Astrocyte of the cerebellum (primary cell): Measurements from ENCODE around the gene SEMA4D.
"Not testable (repeated sequence)": the region's sequence is repeated elsewhere in the genome, so short reads cannot be mapped to it uniquely, and the experiment has no call there.

Experiments
- DNase-seq: peaks from one replicate; pipeline ENCODE4 v3.0.0-alpha.2; 2011; ENCODE audit warnings: low read depth
- H3K4me3 ChIP-seq: 2 replicates; pipeline ENCODE4 v1.5.1; 2011; ENCODE audit warnings: mild to moderate bottlenecking, low read depth, low read length, moderate library complexity
- in situ Hi-C: cut with HindIII; loops from 2 replicates; pipeline ENCODE4 v1.10.0; 2017; ENCODE audit warnings: low sequenced_read_pairs
- TF ChIP-seq, protein P1 (sequence below): IDR thresholded peaks from 2 replicates; pipeline ENCODE4 v1.5.1; 2012; ENCODE audit warnings: low read length, low read depth, moderate library complexity, mild to moderate bottlenecking; ENCODE audit errors: missing control alignments

SEMA4D gene

DNA sequence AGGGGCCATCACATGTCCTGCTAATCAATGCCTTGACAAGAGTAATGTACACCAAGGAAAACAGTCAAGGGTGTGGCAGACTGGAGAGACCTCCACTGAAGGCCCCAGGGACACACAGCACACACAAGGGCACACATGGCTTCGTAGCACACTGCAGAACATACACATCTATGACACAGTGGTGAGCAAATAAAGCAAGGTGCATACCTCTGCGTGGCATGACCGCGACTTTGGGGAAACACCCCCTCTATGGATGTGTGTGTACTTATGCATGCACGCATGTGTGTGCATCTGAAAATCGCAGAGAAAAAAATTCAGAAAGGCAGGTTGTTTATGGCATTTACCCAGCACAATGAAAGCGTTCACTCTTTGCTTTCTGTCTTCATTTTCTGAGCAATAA is 20.5 kb downstream of the SEMA4D start:
- no peak overlapping the region for H3K4me3 ChIP-seq
- TF ChIP-seq, protein P1, sequence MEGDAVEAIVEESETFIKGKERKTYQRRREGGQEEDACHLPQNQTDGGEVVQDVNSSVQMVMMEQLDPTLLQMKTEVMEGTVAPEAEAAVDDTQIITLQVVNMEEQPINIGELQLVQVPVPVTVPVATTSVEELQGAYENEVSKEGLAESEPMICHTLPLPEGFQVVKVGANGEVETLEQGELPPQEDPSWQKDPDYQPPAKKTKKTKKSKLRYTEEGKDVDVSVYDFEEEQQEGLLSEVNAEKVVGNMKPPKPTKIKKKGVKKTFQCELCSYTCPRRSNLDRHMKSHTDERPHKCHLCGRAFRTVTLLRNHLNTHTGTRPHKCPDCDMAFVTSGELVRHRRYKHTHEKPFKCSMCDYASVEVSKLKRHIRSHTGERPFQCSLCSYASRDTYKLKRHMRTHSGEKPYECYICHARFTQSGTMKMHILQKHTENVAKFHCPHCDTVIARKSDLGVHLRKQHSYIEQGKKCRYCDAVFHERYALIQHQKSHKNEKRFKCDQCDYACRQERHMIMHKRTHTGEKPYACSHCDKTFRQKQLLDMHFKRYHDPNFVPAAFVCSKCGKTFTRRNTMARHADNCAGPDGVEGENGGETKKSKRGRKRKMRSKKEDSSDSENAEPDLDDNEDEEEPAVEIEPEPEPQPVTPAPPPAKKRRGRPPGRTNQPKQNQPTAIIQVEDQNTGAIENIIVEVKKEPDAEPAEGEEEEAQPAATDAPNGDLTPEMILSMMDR = no peak
- DNase-seq = no peak
- in situ Hi-C loops = no loop called here

DNA sequence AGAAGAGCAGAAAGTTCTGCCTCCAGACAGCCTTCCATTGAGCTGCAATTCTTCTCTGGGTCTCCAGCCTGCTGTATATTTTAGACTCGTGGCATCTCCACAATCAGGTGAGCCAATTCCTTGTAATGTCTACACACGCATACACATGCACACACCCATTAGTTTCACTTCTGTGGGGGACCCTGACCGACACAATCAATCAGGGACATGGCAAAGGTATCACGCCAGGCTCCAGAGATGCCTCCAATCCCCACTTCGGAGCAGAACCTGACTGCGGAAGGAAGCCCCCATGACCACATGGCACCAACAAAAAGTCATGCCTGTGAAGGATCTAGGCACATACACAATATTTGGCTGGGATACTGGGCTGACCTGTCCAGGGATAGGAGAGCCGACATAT is 21.4 kb downstream of the SEMA4D start:
- H3K4me3 ChIP-seq = no peak overlapping the region
- no peak for DNase-seq
- in situ Hi-C loops = no loop called here
- TF ChIP-seq, protein P1 = no peak

DNA sequence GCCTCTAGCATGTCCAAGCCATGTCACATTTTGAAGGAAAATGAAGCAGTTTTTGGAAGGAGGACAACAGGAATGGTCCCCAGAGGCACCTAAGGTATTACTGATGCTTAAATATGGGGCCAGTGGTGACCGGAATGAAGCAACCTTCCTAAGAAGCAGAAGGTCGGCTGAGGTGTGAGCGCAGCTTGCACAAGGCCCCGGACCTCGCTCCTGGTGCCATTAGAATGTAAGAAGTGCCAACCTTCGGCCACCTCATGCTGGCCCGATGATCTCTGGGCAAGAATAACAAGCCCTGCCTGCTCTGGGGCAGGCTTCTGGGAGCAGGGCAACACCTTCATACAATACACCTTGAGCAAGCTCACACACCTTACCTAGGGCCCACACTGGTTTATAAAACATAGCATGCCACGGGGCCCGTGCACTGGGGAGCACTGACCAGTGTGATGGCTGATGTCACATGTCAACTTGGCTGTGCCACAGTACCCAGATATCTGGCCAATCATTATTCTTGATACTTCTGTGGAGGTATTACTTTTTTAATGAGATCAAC is 21.9 kb downstream of the SEMA4D start:
- in situ Hi-C loops = no loop called here
- no peak overlapping the region for H3K4me3 ChIP-seq
- DNase-seq = no peak
- TF ChIP-seq, protein P1 = no peak

DNA sequence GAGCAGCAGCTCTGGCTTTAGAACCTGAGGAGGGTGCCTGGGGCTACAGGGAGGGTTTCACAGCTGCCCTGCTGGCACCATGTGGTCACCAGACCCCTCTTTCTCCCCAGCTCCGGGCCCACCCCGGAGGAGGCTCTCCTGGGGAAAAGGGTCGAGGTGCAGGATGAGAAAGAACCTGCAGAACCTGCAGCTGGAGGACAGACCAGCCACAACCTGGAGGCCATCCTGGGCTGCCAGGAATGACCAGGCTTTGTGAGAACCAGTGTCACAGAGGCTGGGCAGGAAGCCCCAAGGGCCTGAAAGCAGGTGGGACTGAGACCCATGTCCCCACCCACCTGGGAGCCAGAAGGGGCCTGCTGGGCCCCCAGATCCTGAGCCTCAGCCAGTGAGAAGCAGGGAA is 23.0 kb downstream of the SEMA4D start:
- in situ Hi-C loops = no loop called here
- no peak overlapping the region for H3K4me3 ChIP-seq
- DNase-seq = no peak

DNA sequence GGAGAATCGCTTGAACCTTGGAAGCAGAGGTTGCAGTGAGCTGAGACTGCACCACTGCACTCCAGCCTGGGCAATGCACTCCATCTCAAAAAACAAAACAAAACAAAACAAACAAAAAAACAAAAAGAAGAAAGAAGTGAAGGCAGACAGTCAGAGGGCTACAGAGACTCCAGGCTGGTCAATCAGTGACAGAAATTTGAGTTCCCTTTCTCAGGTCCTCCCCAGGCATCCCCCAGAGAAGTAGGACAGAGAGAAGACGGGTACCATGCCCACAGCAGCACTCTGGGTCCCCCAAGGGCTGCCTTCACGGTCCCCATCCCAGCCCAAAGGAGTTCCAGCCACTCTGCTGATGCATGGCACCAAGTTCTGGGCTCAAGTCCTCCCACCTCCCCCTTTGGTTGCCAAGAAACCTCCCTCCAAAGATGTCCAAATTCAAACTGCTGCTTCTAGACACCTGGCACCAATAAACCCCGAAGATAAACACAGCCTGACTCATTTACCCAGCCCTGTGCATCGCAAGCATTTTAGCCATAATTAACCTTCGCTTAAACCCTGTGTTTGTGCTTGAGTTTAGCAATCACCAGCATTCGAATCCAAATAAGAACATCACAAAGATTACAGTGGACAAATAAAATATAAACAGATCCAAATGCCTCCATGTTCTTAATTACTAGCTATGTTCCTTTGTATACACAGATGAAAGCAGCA is 24.0 kb downstream of the SEMA4D start:
- no peak for DNase-seq
- in situ Hi-C loops = no loop called here
- TF ChIP-seq, protein P1 = no peak
- H3K4me3 ChIP-seq = no peak overlapping the region

More for the DNA sequence above, 23.0 kb downstream of the SEMA4D start:
- TF ChIP-seq, protein P1 = no peak

DNA sequence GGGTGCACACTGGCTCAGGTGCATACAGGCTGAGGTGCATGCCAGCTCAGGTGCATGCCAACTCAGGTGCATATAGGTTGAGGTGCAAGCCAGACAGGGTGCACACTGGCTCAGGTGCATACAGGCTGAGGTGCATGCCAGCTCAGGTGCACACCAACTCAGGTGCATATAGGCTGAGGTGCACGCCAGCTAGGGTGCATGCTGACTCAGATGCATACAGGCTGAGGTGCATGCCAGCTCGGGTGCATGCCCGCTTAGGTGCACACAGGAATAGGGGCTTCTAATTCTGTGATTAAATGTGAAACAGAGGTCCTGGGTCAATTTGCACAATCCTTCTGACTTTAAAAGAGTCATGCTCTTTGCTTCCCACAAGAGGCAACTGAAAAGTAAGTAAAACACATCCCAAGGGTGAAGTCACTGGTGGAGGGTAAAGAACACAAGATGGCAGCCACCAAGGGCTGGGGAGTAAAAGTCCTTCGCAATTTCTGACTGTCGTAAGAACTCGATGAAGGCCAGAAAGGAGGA is 26.1 kb downstream of the SEMA4D start:
- DNase-seq, in situ Hi-C loops, H3K4me3 ChIP-seq: not testable (repeated sequence)

DNA sequence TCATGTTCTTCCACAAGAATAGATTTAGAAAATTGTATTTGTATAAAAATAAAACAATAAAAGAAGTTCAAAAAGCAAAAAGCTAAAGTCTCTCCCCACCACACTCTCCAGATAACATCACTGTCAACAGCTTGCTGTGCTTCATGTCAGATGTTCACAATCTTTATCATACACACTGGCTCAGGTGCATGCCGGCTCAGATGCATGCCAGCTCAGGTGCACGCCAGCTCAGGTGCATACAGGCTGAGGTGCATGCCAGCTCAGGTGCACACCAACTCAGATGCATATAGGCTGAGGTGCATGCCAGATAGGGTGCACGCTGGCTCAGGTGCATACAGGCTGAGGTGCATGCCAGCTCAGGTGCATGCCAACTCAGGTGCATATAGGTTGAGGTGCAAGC is 26.5 kb downstream of the SEMA4D start:
- no peak for DNase-seq
- in situ Hi-C loops = no loop called here
- no peak overlapping the region for H3K4me3 ChIP-seq
- TF ChIP-seq, protein P1 = no peak
